H1 (cell line): Measurements from ENCODE around the gene DHRS7C. TPM values are rescaled to one million over a fixed set of nuclear protein-coding genes. Genes with fewer than 3 reads are reported as not detected.

Source experiments
- CTCF ChIA-PET: fragments of 300-600 bp; sonication (Branson Sonifier 250); formaldehyde crosslinking; loops from one replicate; lab custom pipeline; 2021; ENCODE audit not compliant: partially characterized antibody; lab: Charles Lee
- POLR2A ChIA-PET: fragments of 300-600 bp; sonication (Branson Sonifier 250); formaldehyde crosslinking; loops from one replicate; lab custom pipeline; 2021; ENCODE audit warnings: inconsistent platforms; ENCODE audit not compliant: partially characterized antibody; lab: Charles Lee
- DNase-seq, 2 experiments: peaks; one replicate each; pipeline versions ENCODE4 v3.0.0 to v3.0.0-alpha.2; 2010 to 2022; ENCODE audit warnings: low spot score in 2 of 2, low read depth in 1 of 2, mixed read lengths in 1 of 2
- FAIRE-seq: peaks from 2 replicates; lab custom pipeline; 2011; peaks lifted over from hg19 to GRCh38; lab: Jason Lieb, UNC
- H2AFZ ChIP-seq: 2 replicates; pipeline ENCODE4 v1.8.1; 2012; ENCODE audit warnings: low read length, inconsistent platforms
- H2AK5ac ChIP-seq: 2 replicates; pipeline ENCODE4 v1.6.1; 2013; ENCODE audit warnings: low read depth, low read length
- H2BK120ac ChIP-seq: replicated peaks from 2 replicates; pipeline ENCODE3; 2013; ENCODE audit warnings: low read depth, low read length, inconsistent platforms
- H2BK12ac ChIP-seq: 2 replicates; pipeline ENCODE4 v1.6.1; 2013; ENCODE audit warnings: low read depth, low read length
- H2BK15ac ChIP-seq: 2 replicates; pipeline ENCODE4 v1.6.1; 2013; ENCODE audit warnings: low read length
- H2BK20ac ChIP-seq: 2 replicates; pipeline ENCODE4 v1.6.1; 2013; ENCODE audit warnings: low read length
- H2BK5ac ChIP-seq: 2 replicates; pipeline ENCODE4 v1.6.1; 2013; ENCODE audit warnings: low read depth, low read length
- H3K14ac ChIP-seq: 2 replicates; pipeline ENCODE4 v1.6.1; 2013; ENCODE audit warnings: inconsistent platforms; ENCODE audit not compliant: insufficient read length
- H3K18ac ChIP-seq: 2 replicates; pipeline ENCODE4 v1.6.1; 2013; ENCODE audit warnings: low read length; ENCODE audit errors: extremely low read depth
- H3K23ac ChIP-seq: 2 replicates; pipeline ENCODE4 v1.6.1; 2013; ENCODE audit warnings: inconsistent platforms; ENCODE audit not compliant: insufficient read length
- H3K23me2 ChIP-seq: 2 replicates; pipeline ENCODE4 v1.6.1; 2013; ENCODE audit warnings: low read depth, low read length
- H3K27ac ChIP-seq: 2 replicates; pipeline ENCODE4 v1.6.1; 2011; ENCODE audit warnings: low read depth, low read length, inconsistent platforms
- H3K27me3 ChIP-seq, 4 experiments: replicated peaks in 1 of 4; 1 replicate in 1 of 4; 2 replicates in 3 of 4; pipeline versions ENCODE4 v1.6.1 to v1.8.1; 2011 to 2013; ENCODE audit warnings: low read length in 3 of 4, mild to moderate bottlenecking in 3 of 4, inconsistent platforms in 2 of 4, mixed read lengths in 2 of 4, moderate library complexity in 1 of 4; ENCODE audit not compliant: control insufficient read depth in 3 of 4, insufficient read depth in 3 of 4; ENCODE audit errors: extremely low read depth in 1 of 4
- H3K36me3 ChIP-seq, 4 experiments: 2 replicates each; pipeline versions ENCODE4 v1.6.1 to v1.8.1; 2011 to 2013; ENCODE audit warnings: mild to moderate bottlenecking in 4 of 4, low read length in 3 of 4, moderate library complexity in 2 of 4, control low read depth in 1 of 4, inconsistent platforms in 1 of 4; ENCODE audit not compliant: insufficient read depth in 4 of 4, control insufficient read depth in 2 of 4
- H3K4ac ChIP-seq: replicated peaks from 2 replicates; pipeline ENCODE3; 2013; ENCODE audit warnings: low read length, low read depth, mixed read lengths, inconsistent platforms; ENCODE audit not compliant: insufficient read length
- H3K4me1 ChIP-seq, 4 experiments: replicated peaks in 1 of 4; 1 replicate in 1 of 4; 2 replicates in 3 of 4; pipeline versions ENCODE4 v1.6.1 to v1.8.1; 2011 to 2013; ENCODE audit warnings: low read length in 3 of 4, inconsistent platforms in 2 of 4, mixed read lengths in 1 of 4; ENCODE audit not compliant: insufficient read depth in 4 of 4, control insufficient read depth in 3 of 4
- H3K4me2 ChIP-seq, 2 experiments: 2 replicates each; pipeline versions ENCODE4 v1.6.1 to v1.8.1; 2011 to 2013; ENCODE audit warnings: low read depth in 2 of 2, low read length in 2 of 2, control low read depth in 1 of 2, inconsistent platforms in 1 of 2, mild to moderate bottlenecking in 1 of 2; ENCODE audit not compliant: insufficient read depth in 1 of 2
- H3K4me3 ChIP-seq, 4 experiments: fragments of 200-600, 300-600 bp in 1 of 4; sonication (generic), shearing (Covaris generic), sonication (Bioruptor Twin) in 1 of 4; 2 replicates each; pipeline versions ENCODE4 v1.5.1 to v1.8.1; 2011 to 2016; ENCODE audit warnings: low read length in 4 of 4, low read depth in 3 of 4, control low read depth in 2 of 4, inconsistent platforms in 2 of 4, mild to moderate bottlenecking in 2 of 4, mixed read lengths in 1 of 4, moderate library complexity in 1 of 4; ENCODE audit not compliant: insufficient read depth in 2 of 4; ENCODE audit errors: extremely low read depth in 1 of 4
- H3K56ac ChIP-seq: replicated peaks from 2 replicates; pipeline ENCODE3; 2013; ENCODE audit warnings: low read depth, mild to moderate bottlenecking, mixed read lengths, low read length, inconsistent platforms; ENCODE audit not compliant: insufficient read length
- H3K79me1 ChIP-seq: 2 replicates; pipeline ENCODE4 v1.6.1; 2013; ENCODE audit warnings: low read depth, low read length, control low read depth
- H3K79me2 ChIP-seq, 2 experiments: 2 replicates each; pipeline versions ENCODE4 v1.6.1 to v1.8.1; 2012 to 2013; ENCODE audit warnings: low read length in 2 of 2, mild to moderate bottlenecking in 2 of 2, inconsistent platforms in 1 of 2; ENCODE audit not compliant: insufficient read depth in 2 of 2, control insufficient read depth in 1 of 2
- H3K9ac ChIP-seq, 4 experiments: replicated peaks in 1 of 4; 1 replicate in 1 of 4; 2 replicates in 3 of 4; pipeline versions ENCODE4 v1.6.1 to v1.8.1; 2011 to 2013; ENCODE audit warnings: low read depth in 3 of 4, low read length in 3 of 4, control low read depth in 2 of 4, mild to moderate bottlenecking in 2 of 4, moderate library complexity in 2 of 4, inconsistent platforms in 1 of 4; ENCODE audit errors: extremely low read depth in 1 of 4
- H3K9me3 ChIP-seq, 2 experiments: 2 replicates each; pipeline versions ENCODE4 v1.6.1 to v1.8.1; 2012 to 2013; ENCODE audit warnings: mild to moderate bottlenecking in 2 of 2, moderate library complexity in 2 of 2, control low read depth in 1 of 2, inconsistent platforms in 1 of 2, low read depth in 1 of 2, low read length in 1 of 2, mixed read lengths in 1 of 2; ENCODE audit not compliant: insufficient read depth in 2 of 2
- H4K20me1 ChIP-seq, 2 experiments: replicated peaks in 1 of 2; 2 replicates each; pipeline versions ENCODE3 to v1.8.1; 2011 to 2013; ENCODE audit warnings: inconsistent platforms in 2 of 2, low read length in 2 of 2, mild to moderate bottlenecking in 1 of 2; ENCODE audit not compliant: insufficient read depth in 2 of 2, control insufficient read depth in 1 of 2
- H4K5ac ChIP-seq: 2 replicates; pipeline ENCODE4 v1.6.1; 2013; ENCODE audit warnings: low read length, low read depth, mixed read lengths, inconsistent platforms; ENCODE audit not compliant: insufficient read length
- H4K8ac ChIP-seq: 2 replicates; pipeline ENCODE4 v1.8.0; 2013; ENCODE audit warnings: mild to moderate bottlenecking, moderate library complexity, low read length, inconsistent platforms; ENCODE audit not compliant: insufficient read depth; ENCODE audit errors: extremely low read depth
- H4K91ac ChIP-seq: replicated peaks from 2 replicates; pipeline ENCODE3; 2013; ENCODE audit warnings: low read length, mixed read lengths, inconsistent platforms; ENCODE audit not compliant: insufficient read length
- BCL11A ChIP-seq, 2 experiments: IDR thresholded peaks; one replicate each; pipeline ENCODE4 v1.6.1; 2011; ENCODE audit warnings: low read depth in 2 of 2, low read length in 2 of 2, mild to moderate bottlenecking in 2 of 2
- CBX5 ChIP-seq: fragments of 300-800, 300-1000 bp; sonication (generic); IDR thresholded peaks from 2 replicates; pipeline ENCODE4 v1.7.1; 2016; ENCODE audit warnings: antibody characterized with exemption, low read length, low read depth
- HDAC2 ChIP-seq, 2 experiments: fragments of 300-600 bp in 1 of 2; sonication (generic) in 1 of 2; IDR thresholded peaks; 2 replicates each; pipeline ENCODE4 v1.6.1; 2011 to 2012; ENCODE audit warnings: low read depth in 2 of 2, low read length in 2 of 2, mild to moderate bottlenecking in 2 of 2, moderate library complexity in 2 of 2, borderline replicate concordance in 1 of 2, inconsistent platforms in 1 of 2
- NRF1 ChIP-seq: IDR thresholded peaks from 2 replicates; pipeline ENCODE4 v1.6.1; 2011; ENCODE audit warnings: mild to moderate bottlenecking, low read depth, low read length, improper control_type of control experiment
- POLR2A ChIP-seq, 2 experiments: IDR thresholded peaks; 1 replicate in 1 of 2; 2 replicates in 1 of 2; pipeline ENCODE4 v1.6.1; 2011; ENCODE audit warnings: low read depth in 2 of 2, low read length in 2 of 2, mild to moderate bottlenecking in 2 of 2; ENCODE audit errors: control extremely low read depth in 1 of 2
- SAP30 ChIP-seq: fragments of 300-600 bp; sonication (generic); IDR thresholded peaks from 2 replicates; pipeline ENCODE4 v1.7.1; 2012; ENCODE audit warnings: low read length, moderate library complexity, mild to moderate bottlenecking, inconsistent platforms; ENCODE audit not compliant: insufficient read depth, insufficient replicate concordance
- SIX5 ChIP-seq: IDR thresholded peaks from 2 replicates; pipeline ENCODE4 v1.6.1; 2011; ENCODE audit warnings: mild to moderate bottlenecking, low read depth, low read length
- SP1 ChIP-seq: IDR thresholded peaks from 2 replicates; pipeline ENCODE4 v1.6.1; 2011; ENCODE audit warnings: low read depth, low read length
- SP4 ChIP-seq: IDR thresholded peaks from 2 replicates; pipeline ENCODE4 v1.6.1; 2012; ENCODE audit warnings: low read length, inconsistent platforms
- SUZ12 ChIP-seq: fragments of 200-600 bp; sonication (generic); IDR thresholded peaks from 2 replicates; pipeline ENCODE4 v1.6.1; 2012; ENCODE audit warnings: mild to moderate bottlenecking, inconsistent platforms, low read length, moderate library complexity, mixed read lengths
- TCF12 ChIP-seq: IDR thresholded peaks from 2 replicates; pipeline ENCODE4 v1.6.1; 2011; ENCODE audit warnings: low read depth, mild to moderate bottlenecking, low read length
- TEAD4 ChIP-seq: IDR thresholded peaks from 2 replicates; pipeline ENCODE4 v1.6.1; 2012; ENCODE audit warnings: low read depth, low read length, inconsistent platforms, mixed read lengths
- WGBS, 2 experiments: shearing (Covaris generic) in 1 of 2; methylation state at CpG; one replicate each; pipeline versions ENCODE4 v1.1.6 to v1.1.7; 2013 to 2015; ENCODE audit warnings: low lambda C conversion rate in 2 of 2, mixed read lengths in 2 of 2, inconsistent platforms in 1 of 2, low coverage in 1 of 2, missing lambda C conversion rate in 1 of 2; ENCODE audit not compliant: insufficient replicate concordance in 2 of 2, insufficient coverage in 1 of 2, insufficient read length in 1 of 2; ENCODE audit errors: extremely low coverage in 1 of 2, missing lambda C conversion rate in 1 of 2; 5-methylcytosine and 5-hydroxymethylcytosine counted together
- polyA plus RNA-seq, 7 experiments: library from polyadenylated mRNA; depleted of rRNA in 3 of 7; stranded (reverse) in 5 of 7; unstranded in 2 of 7; fragments of >200 nt in 5 of 7; fragments of 200-250 nt in 2 of 7; gene quantifications; 1 replicate in 5 of 7; 2 replicates in 1 of 7; 4 replicates in 1 of 7; pipeline versions ENCODE4 v1.2.1 to v1.2.3, GENCODE V29; 2011 to 2013; ENCODE audit warnings: missing spikeins in 2 of 7, mixed read lengths in 2 of 7
- total RNA-seq: library from RNA; stranded (reverse); fragmentation: NEBNext Ultra II Directional; extraction: Animal tissue kit (Norgen Biotek cat#: 25700); gene quantifications from 2 replicates; pipeline ENCODE4 v1.2.1, GENCODE V29; 2021

Gene DHRS7C
- total and polyA plus RNA-seq, 2 of the 8 experiments (the other 6 are each of a cell fraction or from before 2014, with no cell fraction given) = not detected

DNA sequence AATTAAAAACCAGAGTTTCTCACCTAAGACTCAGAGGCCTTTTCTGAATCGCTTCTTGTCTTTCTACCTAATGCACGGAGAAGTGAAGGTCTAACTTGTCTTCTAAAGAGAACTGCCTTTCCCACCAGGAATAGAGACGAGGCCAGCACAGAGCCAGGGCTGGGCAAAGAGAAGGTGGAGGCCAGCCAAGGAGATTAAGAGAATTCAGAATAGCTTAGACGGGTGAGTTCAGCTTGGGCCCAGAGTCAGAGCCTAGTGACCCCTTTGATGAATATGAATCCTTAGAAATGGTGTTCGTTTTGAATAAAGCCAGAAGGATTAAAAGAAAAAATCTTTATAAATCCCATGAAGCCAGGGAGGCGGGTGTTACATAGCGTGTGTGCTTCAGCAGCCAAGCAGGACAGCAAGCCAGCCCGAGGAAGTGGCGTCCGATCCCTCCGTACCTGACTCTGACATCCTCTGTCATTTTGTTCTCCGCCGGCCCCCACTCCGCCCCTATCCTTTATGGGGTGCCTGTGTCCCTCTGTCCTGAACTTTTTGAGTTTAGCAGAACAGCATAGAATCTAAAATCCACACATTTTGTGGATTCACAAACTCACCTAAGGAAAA is 23.0 kb upstream of the DHRS7C start:
- no peak overlapping the region for H4K5ac ChIP-seq
- TF ChIP-seq BCL11A (IDR thresholded peaks at IDR 0.05; ENCODE audit: low read depth in 2 of 2, low read length in 2 of 2) (no peak), POLR2A (IDR thresholded peaks at IDR 0.05; ENCODE audit: control extremely low read depth in 1 of 2, low read depth in 2 of 2, low read length in 2 of 2) (no peak), SP4 (no peak), SP1 (no peak), NRF1 (no peak), SAP30 (no peak), TEAD4 (no peak), SUZ12 (no peak), HDAC2 (IDR thresholded peaks at IDR 0.05; ENCODE audit: borderline replicate concordance in 1 of 2, low read depth in 2 of 2, low read length in 2 of 2) (no peak), TCF12 (no peak), SIX5 (no peak), CBX5 (no peak)
- H3K79me2 ChIP-seq = no peaks in the 10 kb centered on the region
- no peak overlapping the region for H2AFZ ChIP-seq
- WGBS, 2 experiments = 85% methylated on average over 14 of the region's 14 CpGs; no CpG with 5 or more reads in 1 of the 2 experiments
- H3K4ac ChIP-seq = no peak overlapping the region
- H3K23ac ChIP-seq = no peak overlapping the region
- POLR2A ChIA-PET = no interaction called here
- H3K27ac ChIP-seq = no peak overlapping the region
- no peak overlapping the region for H2BK120ac ChIP-seq
- H4K91ac ChIP-seq = no peak overlapping the region
- H3K14ac ChIP-seq = no peak overlapping the region
- no peaks in the 10 kb centered on the region for H3K79me1 ChIP-seq
- FAIRE-seq (no peak), DNase-seq (no peak)
- H3K9ac ChIP-seq = no peak overlapping the region
- no peak overlapping the region for H3K4me3 ChIP-seq
- no peaks in the 10 kb centered on the region for H3K4me1 ChIP-seq
- 0 out of 4 replicates have a peak, but pooled peaks cover 0 to under 1% of the 10 kb centered on the region in 2 experiments for H3K9me3 ChIP-seq
- no peak overlapping the region for H3K4me2 ChIP-seq
- H2BK20ac ChIP-seq = no peak overlapping the region
- no peak overlapping the region for H4K8ac ChIP-seq
- no peak overlapping the region for H3K18ac ChIP-seq
- CTCF ChIA-PET = no interaction called here
- H3K56ac ChIP-seq = no peak overlapping the region
- H2AK5ac ChIP-seq = no peak overlapping the region
- H2BK12ac ChIP-seq = no peak overlapping the region
- H2BK5ac ChIP-seq = no peak overlapping the region
- no peak overlapping the region for H2BK15ac ChIP-seq
- peaks cover 2% of the 10 kb centered on the region; the same call in 1 of the 2 replicates for H3K23me2 ChIP-seq
- H3K36me3 ChIP-seq = no peaks in the 10 kb centered on the region
- peaks cover 0 to 2% of the 10 kb centered on the region in 2 experiments for H4K20me1 ChIP-seq
- no peaks in the 10 kb centered on the region for H3K27me3 ChIP-seq
